HG03460 (cell line): Measurements from ENCODE around the gene SLC35E2B.
"Not testable (repeated sequence)": the region's sequence is repeated elsewhere in the genome, so short reads cannot be mapped to it uniquely, and the experiment has no call there.

Source experiments
- ATAC-seq: cut with Tn5 transposase; IDR thresholded peaks from one replicate; pipeline ENCODE4 v1.9.1; 2021; ENCODE audit not compliant: unreplicated experiment

Gene SLC35E2B

DNA sequence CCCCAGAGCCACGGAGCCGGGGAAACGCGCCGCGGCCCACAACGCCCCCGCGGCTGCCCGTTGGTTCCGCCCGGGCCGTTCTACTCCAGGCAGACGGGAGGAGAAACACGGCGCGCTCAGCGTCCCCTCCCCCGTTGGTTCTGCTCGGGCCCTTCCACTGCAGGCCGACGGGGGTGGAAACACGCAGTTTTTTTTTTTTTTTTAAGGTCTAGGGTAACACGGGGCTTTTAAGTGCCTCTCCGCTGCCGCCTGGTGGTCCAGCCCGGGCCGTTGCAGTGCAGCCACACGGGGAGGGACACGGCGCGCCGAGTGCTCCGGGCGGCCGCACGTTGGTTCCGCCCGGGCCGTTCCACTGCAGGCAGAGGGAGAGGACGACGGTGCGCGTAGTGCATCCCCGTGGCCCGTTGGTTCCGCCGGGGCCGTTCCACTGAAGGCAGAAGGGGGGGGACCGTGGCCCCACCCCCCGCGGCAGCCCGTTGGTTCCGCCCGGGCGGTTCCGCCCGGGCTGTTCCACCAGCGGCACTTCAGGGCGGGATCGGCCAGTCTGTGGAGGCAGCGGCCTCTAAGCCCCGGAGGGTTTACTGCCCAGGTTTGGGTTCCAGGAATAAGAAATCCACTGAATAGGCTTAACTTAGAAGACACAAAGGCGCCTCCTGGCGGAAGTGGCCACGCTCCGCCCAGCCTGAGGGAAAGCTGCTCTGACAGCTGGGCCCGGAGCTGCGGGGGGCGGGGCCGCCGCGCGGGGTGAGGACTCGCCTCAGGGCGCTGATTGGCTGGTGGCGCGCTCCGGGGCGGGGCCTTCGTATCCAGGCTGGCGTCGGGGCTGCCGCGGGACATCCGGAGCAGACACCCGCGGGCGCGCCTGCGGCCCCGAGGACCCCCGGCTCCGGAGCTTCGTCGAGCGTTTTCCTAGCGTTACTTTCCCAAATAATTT is at the start of gene SLC35E2B:
TSS of gene SLC35E2B (minus strand) at position 82 of the 934 bp plus-strand sequence. CDS start 16,096 bp downstream, outside the sequence.
- ATAC-seq = peak; percentile 70

DNA sequence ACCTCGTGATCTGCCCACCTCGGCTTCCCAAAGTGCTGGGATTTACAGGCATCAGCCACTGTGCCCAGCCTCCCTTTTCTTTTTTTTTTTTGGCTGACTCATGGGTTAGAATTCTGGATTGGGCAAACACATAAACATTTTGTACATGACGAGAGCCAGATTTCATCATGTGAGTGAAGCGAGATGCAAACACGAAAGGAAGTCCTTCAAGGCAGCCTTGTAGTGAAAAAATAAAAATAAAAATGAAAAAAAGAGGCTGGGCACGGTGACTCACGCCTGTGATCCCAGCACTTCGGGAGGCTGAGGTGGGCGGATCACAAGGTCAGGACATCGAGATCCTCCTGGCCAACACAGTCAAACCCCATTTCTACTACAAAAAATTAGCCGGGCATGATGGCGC is 48.4 kb upstream of the SLC35E2B start:
- not testable (repeated sequence) for ATAC-seq

GRCh38 chr1:1738799-1739337 is 46.3 kb upstream of the SLC35E2B start:
- not testable (repeated sequence) for ATAC-seq

DNA sequence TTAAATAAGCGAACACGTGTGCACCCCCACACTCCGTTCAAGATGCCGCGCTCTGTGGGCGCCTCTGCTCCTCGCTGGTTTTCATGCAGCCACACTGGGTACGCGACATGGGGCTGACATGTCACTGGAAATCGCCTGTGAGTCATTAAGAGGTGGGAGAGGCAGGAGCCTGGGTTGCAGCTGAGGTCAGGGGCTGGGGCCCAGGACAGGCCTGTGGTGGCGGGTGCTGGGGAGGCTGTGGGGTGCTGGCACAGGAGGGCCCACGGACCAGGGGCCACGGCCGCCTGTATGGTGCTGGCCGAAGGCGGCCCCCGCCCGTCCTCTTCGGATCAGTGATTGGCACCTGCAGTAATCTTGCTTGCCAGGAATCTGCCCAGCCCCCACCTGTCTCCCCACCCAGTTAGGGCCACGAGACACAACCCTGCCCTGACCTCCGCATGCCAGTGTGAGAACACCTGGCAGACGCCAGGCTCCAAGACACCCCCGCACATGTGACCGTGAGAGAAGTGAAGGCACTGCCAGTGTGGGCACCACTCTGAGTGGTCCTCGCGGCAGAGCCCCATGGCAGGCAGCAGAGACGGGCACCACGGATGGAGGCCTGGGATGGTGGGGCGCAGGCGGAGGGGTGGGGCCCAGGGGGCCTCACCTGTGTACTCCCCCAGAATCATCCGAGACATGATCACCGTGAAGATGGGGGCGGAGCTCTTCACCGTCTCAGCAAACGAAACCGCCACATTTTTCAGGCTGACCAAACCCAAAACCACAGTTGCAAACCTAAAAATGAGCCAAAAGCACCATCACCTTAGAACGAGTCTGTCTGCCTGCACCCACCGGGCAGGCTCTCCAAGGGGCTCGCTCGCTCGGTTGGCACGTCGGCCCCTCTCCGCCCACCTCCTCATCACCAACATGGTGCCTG is 45.3 kb upstream of the SLC35E2B start:
- not testable (repeated sequence) for ATAC-seq

- no peak for ATAC-seq
Measured at GRCh38 chr1:1732381-1732780, 39.8 kb upstream of the SLC35E2B start.

DNA sequence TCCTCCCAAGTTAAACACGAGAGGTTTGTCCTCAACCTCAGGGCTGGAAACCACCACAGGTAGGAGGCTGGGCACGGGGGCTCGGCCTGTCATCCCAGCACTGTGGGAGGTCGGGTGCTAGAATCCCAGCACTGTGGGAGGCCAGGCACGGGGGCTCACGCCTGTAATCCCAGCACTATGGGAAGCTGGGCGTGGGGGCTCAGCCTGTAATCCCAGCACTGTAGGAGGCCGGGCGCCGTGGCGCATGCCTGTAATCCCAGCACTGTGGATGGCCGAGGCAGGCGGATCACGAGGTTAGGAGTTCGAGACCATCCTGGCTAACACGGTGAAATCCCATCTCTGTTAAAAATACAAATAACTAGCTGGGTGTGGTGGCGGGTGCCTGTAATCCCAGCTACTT is 38.3 kb upstream of the SLC35E2B start:
- ATAC-seq = no peak

GRCh38 chr1:1730230-1730629 is 37.6 kb upstream of the SLC35E2B start:
- ATAC-seq = not testable (repeated sequence)

GRCh38 chr1:1729116-1729816 is 36.7 kb upstream of the SLC35E2B start:
- not testable (repeated sequence) for ATAC-seq

DNA sequence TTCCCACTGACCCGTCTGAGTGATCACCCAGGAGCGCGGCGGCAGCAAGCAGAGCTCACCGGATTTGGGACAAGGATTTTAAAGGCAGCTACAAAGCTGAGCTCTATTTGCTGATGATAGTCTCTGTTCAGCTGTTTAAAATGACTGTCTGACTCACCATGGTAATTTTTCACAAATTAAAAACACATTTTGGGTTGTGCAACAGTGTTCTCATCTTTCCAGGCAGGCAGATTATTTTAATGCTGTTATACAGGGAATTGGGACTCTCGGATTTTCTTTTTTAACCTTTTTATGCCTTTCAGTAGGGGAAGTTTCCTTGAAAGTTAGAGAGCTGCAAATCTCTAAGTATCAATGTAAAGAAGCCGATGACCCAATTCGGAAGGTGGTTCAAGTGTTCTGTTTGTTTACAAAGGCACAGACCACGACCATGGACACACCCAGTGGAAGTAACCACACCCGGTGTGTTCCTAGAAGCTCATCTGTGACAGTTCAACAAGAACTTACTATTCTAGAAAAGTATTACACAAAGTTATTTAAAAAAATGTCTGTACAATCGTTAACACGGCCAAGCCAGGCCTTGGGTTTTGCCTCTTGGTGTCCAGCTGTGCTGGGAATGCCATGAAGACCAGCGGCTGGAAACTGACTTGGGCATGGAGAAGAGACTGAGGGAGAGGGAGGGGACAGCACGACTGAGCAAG is 35.9 kb upstream of the SLC35E2B start:
- not testable (repeated sequence) for ATAC-seq

DNA sequence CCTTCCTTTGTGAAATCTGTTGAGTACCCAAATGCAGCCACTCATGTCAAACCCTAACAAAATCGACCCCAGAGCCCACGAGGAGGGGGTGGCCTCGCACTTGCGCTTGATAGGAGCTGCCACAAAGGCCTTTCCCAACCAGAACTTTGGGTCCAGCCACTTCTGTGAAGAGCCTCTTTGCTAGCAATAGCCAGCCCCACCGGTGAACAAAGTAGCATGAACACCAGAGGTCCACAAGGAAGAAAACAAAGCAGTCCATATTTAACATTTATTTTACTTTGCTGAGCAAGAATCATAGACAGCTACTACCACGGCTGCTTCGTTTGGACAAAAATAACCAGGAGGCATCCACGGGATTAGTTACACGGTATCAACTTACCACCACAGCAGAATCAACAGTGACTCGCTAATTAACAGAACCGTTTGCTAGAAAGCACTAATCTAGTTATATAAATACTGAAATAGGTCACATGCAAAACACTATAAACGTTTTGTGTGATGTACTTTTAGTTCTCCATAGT is 34.6 kb upstream of the SLC35E2B start:
- ATAC-seq = not testable (repeated sequence)

- not testable (repeated sequence) for ATAC-seq
Measured at GRCh38 chr1:1726088-1726487, 33.5 kb upstream of the SLC35E2B start.

DNA sequence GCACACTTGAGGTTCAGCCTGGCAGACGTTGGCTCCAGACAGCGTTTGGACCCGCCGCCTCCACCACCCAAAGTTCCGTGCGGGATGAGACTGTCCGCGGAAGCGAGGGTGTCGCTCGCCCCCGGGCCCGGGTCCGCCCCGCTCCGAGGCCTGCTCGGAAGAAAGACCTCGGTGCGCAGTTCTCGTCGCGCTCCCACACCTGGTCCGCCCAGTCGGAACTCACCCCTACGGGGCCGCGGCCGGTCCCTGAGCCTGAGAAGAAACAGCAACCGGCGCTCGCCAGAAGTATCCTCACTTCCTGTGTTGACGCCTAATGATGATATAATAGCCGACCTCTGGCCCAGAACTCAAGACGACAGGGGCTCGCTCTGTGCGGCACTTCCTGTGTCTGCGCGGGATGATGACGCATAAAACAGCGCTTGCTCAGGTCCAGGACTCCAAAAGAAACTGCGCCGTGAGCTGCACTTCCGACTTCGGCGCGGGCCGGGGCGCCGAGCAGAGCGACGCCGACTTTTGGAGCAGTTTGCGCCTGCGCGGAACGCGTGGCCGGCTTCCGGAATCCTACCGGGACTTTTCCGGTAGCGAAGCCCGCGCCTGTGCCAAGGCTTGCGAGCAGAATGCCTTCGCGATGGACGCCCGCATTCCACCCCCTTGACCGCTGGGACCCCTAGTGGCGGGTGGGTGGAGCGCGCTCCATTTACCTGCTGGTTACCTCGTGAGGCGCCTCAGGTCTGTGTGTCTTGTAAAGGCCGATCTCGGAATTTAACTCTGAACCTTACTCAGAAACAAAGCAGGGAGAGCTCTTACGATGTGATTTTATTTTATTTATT is 31.7 kb upstream of the SLC35E2B start, which contains the start of gene CDK11A:
TSS of gene CDK11A (minus strand) at position 323 of the 830 bp plus-strand sequence. CDS start 1,539 bp downstream, outside the sequence.
- peak; percentile 92 for ATAC-seq

DNA sequence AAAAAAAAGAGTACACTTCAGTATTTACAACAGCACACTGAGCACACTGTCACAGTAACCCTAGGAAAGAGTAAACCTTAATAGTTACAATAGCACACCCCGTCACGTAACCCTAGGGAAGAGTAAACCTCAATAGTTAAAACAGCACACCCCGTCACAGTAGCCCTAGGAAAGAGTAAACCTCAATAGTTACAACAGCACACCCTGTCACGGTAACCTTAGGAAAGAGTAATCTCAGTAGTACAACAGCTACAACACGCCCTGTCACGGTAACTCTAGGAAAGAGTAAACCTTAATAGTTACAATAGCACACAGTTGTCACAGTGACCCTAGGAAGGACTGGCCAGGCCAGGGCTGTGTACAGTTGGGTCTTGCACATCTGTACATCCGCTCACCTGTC is 28.6 kb upstream of the SLC35E2B start:
- no peak for ATAC-seq

- ATAC-seq = not testable (repeated sequence)
Measured at GRCh38 chr1:1715109-1715883, 22.7 kb upstream of the SLC35E2B start.

- not testable (repeated sequence) for ATAC-seq
Measured at GRCh38 chr1:1707897-1708296, 15.3 kb upstream of the SLC35E2B start.

DNA sequence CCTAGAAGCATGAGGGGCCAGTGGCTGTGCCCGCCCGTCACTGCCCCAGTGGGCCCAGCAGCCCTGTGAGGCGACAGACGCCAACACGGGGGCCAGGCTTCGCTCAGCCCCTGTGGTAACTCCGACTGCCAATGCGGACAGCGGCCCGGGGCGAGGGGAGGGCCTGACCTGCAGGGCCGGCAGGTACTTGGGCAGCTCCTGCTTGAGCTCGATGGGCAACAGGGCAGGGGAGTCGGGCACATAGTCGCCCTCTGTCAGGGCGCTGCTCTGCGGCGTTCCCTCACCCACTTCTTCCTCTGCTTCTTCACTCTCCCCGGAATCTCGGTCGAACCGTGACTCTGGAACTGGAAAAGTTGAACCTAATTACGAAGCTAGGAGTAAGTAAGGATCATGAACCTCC is 14.6 kb upstream of the SLC35E2B start:
- not testable (repeated sequence) for ATAC-seq

DNA sequence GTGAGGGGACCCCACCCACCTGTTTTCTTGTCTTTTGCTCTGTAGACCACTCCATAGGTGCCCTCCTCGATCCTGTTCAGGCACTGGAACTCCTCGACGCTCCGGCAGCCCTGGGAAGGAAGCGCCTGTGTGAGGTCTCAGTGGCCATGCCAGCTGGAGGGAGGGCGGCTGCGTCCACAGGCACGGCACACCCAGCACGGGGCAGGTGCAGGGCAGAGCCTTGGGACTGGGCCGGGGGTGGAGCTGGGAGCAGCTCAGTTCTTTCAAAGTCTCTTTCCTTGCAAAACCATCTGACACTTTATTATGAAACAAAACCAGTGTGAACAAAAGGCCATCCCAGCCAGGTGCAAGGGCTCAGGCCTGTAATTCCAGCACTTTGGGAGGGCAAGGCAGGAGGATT is 13.0 kb upstream of the SLC35E2B start:
- ATAC-seq = not testable (repeated sequence)
